NB4 (cell line): ENCODE data around the gene CACNA1D.
A peak's percentile ranks its signal among the peaks of the same experiment; 100 is the strongest.

Source experiments
- DNase-seq: peaks from one replicate; pipeline ENCODE4 v3.0.0; 2010; ENCODE audit warnings: low read depth
- H3K4me3 ChIP-seq: one replicate; pipeline ENCODE4 v1.5.1; 2011; ENCODE audit warnings: mild to moderate bottlenecking, low read depth, low read length, moderate library complexity
- MAX ChIP-seq: IDR thresholded peaks from 2 replicates; pipeline ENCODE4 v1.6.1; 2011; ENCODE audit warnings: low read depth, low read length
- MYC ChIP-seq: IDR thresholded peaks from 2 replicates; pipeline ENCODE4 v1.6.1; 2011; ENCODE audit warnings: low read depth, low read length
- POLR2A ChIP-seq: IDR thresholded peaks from 2 replicates; pipeline ENCODE4 v1.6.1; 2011; ENCODE audit warnings: mild to moderate bottlenecking; ENCODE audit not compliant: insufficient read length; ENCODE audit errors: extremely low read depth
- TF ChIP-seq, protein P1 (sequence below): IDR thresholded peaks from one replicate; pipeline ENCODE4 v1.5.1; 2012; ENCODE audit warnings: low read depth, low read length

CACNA1D gene

GRCh38 chr3:53506763-53507145 lies 12.3 kb downstream of the CACNA1D start:
- TF ChIP-seq MAX: no peak
- TF ChIP-seq, protein P1, sequence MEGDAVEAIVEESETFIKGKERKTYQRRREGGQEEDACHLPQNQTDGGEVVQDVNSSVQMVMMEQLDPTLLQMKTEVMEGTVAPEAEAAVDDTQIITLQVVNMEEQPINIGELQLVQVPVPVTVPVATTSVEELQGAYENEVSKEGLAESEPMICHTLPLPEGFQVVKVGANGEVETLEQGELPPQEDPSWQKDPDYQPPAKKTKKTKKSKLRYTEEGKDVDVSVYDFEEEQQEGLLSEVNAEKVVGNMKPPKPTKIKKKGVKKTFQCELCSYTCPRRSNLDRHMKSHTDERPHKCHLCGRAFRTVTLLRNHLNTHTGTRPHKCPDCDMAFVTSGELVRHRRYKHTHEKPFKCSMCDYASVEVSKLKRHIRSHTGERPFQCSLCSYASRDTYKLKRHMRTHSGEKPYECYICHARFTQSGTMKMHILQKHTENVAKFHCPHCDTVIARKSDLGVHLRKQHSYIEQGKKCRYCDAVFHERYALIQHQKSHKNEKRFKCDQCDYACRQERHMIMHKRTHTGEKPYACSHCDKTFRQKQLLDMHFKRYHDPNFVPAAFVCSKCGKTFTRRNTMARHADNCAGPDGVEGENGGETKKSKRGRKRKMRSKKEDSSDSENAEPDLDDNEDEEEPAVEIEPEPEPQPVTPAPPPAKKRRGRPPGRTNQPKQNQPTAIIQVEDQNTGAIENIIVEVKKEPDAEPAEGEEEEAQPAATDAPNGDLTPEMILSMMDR: no peak
- TF ChIP-seq MYC: no peak
- TF ChIP-seq POLR2A: no peak
- DNase-seq: no peak
- H3K4me3 ChIP-seq: no peak overlapping the region

GRCh38 chr3:53509494-53509893 lies 15.1 kb downstream of the CACNA1D start:
- no peak for DNase-seq
- no peak overlapping the region for H3K4me3 ChIP-seq
- TF ChIP-seq, protein P1: no peak
- TF ChIP-seq MYC (no peak), MAX (no peak), POLR2A (no peak)

DNA sequence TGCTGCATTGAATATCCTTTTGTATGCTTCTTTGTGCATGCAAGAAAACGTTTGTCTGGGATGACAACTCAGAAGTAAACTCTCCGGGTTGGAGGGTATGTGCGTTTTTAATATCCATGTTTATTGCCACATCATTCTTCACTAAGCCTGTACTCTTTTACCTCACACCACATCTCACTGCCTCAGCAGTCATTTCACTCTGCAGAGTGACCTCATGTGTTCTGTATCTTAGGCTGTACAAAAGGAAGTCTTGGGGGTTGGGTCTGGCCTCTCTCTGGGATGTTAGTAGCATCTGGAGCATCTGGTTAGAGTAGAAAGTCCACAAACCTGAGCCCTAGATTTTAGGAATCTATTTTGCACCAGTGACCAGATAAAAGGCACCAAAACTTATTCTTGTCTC lies 16.1 kb downstream of the CACNA1D start:
- DNase-seq: no peak
- TF ChIP-seq, protein P1: no peak
- TF ChIP-seq POLR2A: no peak
- TF ChIP-seq MAX: no peak
- no peak for TF ChIP-seq MYC
- no peak overlapping the region for H3K4me3 ChIP-seq

DNA sequence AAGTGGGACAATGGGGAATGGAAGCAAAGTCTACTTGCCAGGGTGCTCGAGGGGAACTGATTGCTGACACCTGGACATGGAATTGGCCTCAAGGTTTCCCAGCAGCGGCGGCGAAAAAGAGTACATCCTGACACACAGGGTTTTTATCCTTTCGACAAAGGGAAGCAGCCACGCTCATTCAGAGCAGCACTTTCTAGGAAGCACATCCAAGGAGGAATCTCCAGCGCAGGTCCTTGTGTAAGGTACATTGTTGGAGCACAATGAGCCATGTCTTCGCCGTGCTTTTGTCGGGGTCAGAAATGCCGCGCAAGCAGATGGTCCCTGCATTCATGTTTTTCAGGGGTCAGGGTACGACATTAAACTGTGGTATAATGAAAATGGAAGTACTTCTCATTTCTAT lies 16.8 kb downstream of the CACNA1D start:
- TF ChIP-seq, protein P1: no peak
- TF ChIP-seq MYC (no peak), MAX (no peak)
- no peak overlapping the region for H3K4me3 ChIP-seq
- no peak for DNase-seq

- peak; percentile 7 for DNase-seq
- TF ChIP-seq, protein P1: no peak
- TF ChIP-seq MAX (no peak), POLR2A (no peak)
- H3K4me3 ChIP-seq: no peak overlapping the region
These were observed 19.3 kb downstream of the CACNA1D start for GRCh38 chr3:53513556-53514190.
